Measurements from ENCODE around the gene HELB.

Gene HELB

DNA sequence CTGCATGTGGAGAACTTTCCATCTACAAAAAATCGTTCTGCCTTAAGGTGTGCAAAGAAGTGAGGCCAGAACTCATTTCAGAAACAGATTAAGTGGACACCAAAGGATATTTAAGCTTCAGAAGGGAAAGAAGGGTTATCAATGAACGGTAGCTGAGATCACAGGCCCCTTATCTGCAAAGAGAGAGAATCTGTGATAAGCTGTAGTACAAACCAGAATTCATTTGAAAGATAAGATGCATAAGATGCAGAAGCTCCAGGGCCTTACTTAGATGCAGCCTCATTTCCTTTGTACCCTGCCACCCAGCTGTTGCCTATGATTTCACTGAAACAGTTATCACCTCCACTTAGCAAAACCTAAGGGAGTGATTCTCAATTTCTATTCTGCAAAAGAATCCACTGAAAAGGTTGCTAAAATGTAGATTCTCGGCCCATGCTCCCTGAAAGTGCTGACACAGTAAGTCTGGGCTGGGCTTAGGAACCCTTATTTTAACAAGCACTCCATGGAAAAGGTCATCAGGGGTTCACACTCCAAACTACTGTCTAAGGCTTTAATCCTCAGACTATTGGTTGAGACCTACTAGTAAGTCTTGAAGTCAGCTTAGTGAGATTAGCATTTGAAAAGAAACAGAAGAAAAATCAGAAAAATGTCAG lies 64.8 kb downstream of the HELB start:
- no peak for DNase-seq

DNA sequence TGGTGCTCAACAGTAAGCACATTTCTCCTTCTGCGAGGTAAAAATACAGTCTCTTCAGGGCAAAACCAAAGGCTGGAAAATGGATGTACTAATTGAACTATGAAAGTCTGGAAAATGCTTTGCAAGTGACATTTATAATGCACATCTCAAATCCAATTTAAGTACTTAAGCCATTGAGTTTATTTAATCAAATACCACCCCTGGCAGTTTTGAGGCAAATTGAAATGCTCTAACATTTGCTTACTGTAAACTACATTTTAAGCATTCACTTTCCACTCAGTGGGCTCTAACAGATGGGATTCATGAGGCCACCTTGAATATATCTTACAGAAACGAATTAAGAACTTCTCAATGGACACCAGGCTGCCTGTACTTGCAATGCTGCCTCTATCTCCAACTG lies 69.7 kb downstream of the HELB start:
- no peak for DNase-seq

DNA sequence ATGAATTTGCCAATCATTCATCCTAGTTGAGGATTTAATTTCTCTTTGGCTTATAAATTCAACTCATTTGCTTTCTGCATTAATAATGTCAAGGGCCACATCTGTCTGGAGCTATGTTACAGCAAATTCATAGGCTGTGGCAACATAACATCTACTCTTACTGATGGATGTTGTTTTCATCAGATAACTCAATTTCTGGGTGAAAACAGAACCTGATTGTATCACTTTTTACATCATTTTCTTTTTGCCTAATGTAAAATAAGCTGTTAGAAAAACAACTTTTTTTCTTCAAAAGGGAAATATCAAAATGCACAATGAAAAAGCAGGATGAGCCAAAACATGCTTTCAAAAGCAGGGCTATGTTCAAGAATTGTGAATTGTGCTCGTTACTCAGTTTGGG lies 73.3 kb downstream of the HELB start:
- no peak for DNase-seq

DNA sequence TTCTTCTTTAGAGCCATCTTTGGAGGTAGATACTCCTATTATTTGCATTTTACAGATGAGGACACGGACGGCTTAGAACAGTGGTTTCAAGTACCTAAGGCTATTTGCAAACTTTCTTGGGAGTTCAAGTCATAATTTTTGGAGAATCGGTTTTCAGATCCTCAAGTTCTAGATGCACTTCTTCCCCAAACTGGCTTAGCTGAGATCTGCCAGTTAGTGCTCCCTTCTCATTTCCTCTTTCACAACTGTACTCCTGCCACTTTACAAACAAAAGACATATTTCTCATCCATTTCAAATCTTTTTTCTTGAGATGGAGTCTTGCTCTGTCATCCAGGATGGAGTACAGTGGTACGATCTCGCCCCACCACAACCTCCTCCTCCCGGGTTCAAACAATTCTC lies 77.3 kb downstream of the HELB start:
- no peak for DNase-seq

DNA sequence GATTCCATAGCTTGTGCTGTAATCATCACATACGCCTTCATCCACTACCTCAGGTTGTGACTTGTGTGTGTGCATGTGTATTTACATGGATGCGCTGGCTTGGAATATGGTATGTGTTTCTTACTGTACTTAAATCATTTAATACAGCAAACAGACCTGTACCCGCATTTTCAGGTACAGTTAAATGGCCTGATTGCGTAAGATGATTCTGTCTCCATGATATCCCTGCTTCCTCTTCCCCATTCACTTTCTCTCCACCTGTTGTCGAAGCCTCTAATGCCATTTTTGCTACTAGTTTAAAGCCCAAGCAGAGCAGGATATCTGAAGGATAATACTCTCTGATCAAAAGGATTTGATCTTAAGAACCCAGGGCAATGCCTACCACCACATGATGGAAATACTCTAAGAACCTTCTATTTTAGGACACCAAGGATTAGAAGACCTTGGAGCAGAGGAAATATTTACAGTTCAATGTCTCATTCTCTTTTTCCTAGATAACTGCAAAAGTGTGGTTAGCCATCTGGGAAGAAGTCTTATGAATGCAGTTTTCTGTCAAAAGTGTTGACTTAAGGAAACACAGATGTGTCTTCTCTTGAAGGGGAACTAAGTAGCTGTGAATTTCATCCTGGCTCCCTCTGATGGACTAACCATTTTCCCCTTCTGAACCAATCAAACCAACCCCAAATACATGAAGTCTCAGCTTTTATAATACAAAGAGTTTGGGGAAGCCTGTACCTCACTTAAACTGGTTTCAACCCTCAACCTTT lies 78.7 kb downstream of the HELB start:
- DNase-seq = no peak

DNA sequence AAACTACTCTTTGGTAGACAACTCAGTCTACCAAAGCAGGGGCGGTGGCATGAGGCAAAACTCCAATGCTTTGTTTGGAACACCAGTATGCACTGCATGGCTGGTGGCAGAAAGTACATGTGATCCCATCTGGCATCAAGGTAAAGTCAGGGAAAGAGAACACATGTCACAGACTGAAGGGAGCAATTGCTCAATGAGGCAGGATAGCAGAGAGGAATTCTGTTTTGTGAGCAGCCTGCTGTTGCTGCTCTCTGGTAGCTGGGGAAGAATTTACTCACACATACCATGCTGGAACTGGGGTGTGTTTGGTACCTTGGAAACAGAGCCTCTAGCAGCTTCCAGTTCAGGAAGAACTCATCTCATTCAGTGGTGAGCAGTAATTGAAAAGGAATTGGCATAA lies 84.8 kb downstream of the HELB start:
- no peak for DNase-seq

Measured in NCI-H526 treated with DMSO at 0.1 percent for 48 hours (cell line).